ENCODE results near the gene MRO.

MRO gene

DNA sequence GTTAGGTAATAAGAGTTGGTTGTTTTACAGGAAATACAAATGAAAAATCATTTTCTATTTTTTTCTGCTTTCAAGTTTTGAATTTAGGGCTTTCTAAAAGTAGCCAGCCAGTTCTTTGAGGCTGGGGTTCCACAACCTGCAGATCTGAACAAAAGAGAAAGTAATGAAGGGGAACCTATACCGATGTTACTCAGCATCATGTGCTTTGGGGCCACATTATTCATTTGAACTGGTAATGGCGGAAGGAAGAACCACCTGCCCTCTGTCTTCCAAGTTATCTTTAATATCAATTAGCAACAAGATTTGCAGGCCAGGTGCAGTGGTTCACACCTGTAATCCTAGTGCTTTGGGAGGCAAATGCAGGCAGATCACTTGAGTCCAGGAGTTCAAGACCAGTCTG is 12.9 kb upstream of the MRO start:
- DNase-seq = no peak

DNA sequence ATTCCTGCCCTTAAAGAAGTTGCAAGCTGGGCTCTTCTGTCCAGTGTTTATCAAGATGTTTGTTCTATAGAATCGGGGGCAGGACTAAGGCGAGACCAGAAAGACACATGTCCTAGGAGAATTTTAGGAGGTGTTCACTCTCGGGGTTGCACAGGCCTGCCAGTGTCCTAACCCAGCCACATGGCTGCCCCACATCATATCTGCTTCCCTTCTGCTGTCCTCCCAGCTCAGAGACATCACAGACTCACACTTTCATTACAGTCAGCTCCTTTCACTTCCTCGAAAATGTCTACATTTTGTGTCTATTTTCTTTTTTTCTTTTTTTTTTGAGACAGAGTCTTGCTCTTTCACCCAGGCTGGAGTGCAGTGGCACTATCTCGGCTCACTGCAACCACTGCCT is 10.7 kb upstream of the MRO start:
- no peak for DNase-seq

DNA sequence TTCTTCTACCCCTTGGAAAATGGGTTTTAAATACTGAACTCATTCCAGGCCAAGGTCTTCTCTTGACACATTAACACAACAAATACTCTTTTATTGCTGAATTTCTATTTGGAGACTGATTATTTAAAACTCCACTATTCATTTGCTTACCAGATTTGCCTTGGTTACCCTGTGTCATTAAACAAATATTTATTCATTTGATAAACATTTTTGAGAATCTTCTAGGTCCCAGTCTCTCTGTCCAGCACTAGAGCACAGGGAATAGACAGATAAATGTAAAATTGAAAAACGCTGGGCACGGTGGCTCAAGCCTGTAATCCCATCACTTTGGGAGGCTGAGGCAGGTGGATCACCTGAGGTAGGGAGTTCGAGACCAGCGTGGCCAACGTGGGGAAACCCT is 9.8 kb upstream of the MRO start:
- DNase-seq = no peak

DNA sequence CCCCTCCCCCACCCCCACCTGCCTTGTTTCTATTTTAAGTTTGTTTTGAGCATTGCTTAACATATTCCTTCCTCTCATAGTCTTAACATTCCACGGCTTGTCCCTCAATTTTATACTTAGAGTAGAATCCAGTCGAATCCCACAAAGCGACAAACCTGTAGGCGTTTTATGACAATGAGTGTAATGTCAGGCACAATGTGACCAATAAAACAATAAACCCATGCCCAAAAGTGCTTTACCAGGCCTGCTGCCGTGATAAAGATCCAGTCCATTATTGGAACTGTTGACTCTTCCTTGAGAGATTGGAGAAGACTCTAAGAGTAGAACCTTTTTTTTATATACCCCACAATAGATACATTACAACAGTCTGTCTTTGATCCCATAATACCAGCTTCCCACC is 6.2 kb upstream of the MRO start:
- DNase-seq = no peak

DNA sequence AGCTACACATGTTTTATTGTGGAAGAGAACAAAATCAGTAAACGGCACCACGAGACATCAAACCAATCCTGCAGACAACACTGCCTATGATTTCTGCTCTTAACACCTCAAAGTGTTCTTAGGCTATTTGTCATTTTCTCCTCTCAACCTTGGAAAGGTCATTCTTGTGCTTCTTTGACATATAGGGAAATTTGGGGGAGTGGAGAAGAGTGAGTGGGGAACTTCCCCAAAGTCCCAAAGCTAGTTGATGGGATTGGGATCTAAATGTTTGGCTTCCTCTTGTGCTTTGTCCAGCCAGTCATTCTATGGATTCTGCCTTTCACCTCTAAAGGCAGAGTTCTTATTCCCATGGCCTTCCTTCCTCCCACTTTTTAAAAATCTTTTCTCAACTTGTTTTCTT is 5.8 kb upstream of the MRO start:
- no peak for DNase-seq

DNA sequence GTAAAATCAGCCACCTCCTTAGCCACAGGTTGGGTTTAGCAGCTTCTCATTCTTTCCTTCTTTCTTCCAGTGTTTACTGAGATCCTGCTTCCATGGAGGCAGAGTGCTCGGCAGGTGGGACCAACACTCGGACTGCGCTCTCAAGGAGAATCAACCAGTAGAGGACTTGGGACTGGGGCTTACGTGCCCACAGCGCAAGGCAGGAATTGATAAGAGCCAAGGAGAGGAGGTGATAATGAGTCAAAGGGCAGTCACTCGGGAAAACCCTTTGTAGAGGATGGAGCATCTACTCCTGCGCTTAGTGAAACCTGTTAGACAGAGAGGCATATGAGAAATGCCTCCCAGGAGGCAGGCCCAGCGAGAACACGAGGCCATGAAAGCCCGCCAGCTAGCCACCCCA is 2.9 kb upstream of the MRO start:
- DNase-seq = no peak

DNA sequence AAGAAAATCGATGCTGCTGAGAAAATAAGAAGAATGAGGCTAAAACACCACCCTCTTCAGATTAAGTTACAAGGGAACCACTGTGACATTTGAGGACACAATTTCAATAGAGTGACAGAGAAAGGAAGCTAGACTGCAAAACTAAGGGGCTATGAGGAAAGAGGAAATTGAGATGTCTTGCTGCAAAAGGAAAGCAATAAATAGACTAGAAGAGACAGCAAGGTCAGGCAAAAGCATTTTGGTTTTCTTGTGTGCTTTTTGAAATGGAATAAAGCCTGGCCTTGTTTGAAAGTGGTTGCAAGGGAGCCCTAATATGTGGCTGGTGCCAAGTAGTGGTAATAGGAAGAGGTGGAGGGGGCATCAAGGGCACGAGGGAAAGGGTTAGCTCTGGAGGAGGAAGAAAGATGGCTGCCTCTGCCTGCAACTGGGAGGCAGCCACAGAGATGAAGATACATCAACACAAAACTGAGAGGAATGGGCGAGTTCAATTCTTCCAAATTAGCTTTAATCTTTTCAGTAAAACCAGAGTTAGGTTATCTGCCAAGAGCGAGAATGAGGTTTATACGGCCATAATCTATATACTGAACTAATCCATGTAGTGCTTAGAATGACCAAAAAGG is 1.2 kb upstream of the MRO start:
- no peak for DNase-seq

DNA sequence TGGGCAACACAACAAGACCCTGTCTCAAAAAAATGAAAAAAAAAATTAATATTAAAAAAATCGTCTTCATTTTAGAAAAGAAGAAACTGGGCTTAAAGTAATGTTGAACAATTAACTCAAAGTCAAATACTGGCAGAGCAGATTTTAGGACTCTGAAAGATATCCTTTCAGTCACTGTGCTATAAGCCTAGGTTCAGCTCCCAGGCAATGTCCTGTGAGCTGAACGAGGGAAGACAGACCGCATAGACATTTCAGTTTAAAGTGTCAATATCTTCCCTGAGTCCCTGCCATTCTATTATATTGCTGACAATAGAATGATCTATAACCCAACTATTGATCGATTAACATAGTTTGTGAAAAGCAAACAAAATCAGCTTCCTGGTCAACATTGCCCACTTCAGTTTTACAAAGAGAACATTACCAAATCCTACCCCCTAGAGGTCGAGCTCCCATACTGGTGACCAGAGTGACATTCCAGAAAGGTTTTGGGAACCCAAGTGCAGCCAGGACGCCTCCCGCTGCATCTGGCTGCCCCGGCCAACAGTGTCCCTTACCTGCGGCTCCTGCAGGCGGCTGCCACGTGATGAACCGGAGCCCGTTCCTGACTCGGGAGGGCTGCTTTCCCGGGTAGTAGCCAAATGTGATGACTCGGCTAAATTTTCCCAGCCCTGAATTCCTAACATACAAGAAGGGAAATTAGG is 639 bp downstream of the MRO start:
- DNase-seq = no peak

DNA sequence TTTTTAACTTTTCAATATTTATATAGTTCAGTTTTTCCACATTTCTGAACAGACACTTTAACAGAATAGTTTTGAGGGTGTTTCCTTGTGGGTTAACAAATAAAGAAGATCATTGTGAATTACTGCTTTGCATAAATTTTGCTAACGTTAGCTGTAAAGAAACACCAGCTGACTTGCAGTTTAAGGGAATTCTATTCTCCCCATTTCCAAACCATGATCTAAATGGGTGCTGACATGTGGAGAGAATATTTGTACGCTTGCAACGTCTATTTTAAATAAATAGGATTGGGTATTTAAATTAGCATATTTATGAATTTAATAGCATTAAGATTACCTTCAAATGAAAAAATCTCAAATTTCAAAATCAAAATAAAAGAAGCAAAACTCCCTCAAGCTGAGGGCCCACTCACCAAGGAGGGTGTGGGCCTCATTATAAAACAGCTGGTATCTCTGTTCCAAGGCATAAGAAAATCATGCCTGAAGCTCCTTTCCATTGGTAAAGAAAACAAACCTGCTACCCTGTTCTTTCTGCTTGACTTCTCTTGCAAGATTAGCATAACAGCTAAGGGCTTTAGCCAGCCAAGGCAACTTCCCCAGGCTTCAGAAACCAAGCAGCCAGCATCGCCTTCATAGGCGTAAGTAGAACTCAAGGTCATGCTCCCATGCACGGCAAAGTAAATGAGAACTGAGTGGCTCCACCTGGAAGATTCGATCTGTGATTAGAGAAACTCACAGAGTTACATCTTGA is 3.2 kb downstream of the MRO start:
- no peak for DNase-seq

DNA sequence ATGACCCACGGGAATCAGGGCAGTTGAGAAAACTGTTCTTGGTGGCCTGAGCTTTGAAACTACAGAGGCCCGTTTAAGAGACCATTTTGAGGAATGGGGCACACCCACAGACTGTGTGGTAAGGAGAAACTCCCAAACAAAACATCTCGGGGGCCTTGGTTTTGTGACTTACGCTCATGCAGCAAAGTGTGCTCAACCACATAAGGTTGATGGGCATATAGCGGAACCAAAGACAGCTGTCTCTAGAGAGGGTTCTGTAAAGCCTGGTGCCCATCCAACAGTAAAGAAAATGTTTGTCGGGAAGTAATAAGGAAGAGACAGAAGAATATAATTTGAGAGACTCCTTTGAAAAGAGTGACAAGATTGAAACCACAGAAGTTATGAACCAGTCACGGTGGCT is 5.4 kb downstream of the MRO start:
- no peak for DNase-seq

DNA sequence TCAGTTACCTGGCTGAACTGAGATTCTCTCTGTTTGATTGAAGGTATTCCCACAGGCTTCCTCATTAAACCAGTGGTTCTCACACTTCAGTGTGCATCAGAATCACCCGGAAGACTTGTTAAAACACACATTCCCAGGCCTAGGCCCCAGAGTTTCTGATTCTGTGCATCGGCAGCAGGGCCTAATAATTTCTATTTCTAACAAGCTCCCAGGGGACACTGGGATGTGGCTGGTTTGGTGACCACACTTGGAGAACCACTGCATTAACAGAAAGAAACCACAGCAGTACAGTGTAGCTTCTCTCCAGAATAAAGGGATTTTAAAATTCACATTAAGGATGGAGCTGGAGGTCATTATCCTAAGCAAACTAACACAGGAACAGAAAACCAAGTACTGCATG is 6.5 kb downstream of the MRO start:
- DNase-seq = no peak

DNA sequence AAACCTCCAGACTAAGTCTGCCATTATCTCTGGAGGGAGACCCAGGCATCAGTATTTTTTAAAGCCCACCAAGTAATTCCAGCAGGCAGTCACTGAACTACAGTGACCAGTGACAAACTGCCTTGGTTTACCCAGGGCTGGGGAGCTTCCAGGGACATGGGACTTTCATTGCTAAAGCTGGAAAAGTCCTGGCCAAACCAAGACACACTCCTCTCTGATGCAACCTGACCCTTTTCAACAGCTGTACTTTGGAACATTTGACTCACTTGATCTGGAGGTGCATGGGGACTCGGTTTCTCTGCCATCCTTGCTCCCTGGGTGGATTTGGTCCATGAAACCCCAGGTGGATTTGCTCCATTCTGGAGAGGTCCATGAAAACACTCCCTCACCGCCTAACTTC is 7.0 kb downstream of the MRO start:
- DNase-seq = no peak

DNA sequence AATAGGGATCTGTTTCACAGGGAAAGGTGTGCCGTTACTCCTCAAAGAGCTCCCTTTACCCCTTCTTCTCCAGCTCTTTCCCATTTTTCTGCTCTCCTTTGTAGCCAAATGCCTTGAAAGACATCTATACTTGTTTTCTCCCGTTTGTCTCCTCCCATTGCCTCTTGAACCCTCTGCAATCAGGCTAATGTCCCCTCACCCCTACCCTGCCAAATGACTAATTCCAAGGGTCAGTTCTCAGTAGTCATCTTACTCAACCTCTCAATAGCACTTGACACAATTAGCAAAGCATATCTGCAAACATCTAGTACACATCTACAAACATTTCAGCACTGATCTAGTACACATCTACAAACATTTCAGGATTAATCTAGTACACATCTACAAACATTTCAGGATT is 12.6 kb downstream of the MRO start:
- DNase-seq = no peak

DNA sequence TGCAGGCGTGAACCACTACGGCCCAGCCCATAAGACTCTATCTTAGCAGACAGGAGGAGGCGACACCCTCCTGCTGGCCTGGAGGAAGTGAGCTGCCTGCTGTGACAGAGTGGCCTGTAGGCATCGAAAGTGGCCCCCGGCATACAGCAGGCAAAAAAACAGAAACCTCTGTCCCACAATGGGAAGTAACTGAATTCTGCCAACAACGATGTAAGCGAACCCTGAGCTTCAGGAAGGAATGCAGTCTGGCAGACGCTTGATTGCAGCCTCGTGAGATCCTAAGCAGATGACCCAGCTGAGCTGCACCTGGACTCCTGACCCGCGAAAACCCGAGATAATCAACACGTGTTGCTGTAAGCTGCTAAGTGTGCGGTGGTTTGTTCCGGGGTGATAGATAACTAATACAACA is 13.6 kb downstream of the MRO start:
- no peak for DNase-seq

DNA sequence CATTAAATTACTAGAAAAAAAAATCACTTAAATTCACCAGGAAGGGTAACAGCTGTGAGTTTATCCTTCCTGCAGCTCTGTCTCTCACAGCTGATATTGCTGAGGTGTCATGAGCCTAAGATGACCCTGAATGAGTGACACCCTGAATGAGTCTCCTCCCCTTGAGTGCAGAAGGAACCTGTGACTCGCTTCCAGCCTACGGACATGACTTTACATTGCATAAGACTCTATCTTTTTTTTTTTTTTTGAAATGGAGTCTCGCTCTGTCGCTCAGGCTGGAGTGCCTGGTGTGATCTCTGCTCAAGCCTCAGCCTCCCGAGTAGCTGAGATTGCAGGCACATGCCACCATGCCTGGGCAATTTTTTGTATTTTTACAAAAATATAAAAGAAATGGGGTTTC is 14.1 kb downstream of the MRO start:
- no peak for DNase-seq

DNA sequence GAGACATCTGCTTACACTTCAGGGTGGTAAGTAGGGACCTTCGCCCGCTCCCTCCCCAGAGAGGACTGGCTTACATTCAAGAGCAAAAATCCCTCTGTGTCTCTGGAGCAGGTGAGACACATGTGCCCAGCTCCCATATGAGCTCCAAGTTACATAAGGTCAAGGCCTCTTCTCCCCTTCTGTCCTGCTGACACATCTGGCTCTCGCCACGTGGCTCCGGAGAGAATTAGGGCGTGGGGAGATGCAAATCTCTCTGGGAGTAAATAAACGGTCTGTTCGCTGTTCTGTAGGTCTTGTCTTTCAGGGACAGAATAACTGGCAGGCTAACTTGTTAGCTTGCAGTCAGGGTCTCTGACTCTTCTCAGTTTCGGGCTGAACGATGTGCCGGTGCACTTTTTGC is 16.2 kb downstream of the MRO start:
- DNase-seq = no peak

DNA sequence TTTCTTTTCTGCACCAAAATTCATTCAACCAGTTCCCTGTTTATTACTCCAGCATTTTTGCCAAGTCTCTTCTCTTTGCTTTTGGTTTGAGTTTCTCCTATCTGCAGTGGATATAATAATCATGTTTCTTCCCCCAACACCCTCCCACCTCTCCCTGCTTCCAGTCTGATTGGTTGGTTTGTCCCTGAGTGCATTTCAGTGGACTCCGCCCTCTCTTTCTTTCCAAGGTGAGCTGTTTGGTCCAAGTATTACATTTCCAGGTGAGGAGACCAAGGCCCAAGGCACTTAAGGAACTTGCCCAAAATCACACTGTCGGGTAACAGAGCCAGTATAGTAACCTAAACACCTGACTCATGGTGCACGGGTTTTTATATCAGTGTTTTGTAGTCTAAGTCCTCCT is 17.7 kb downstream of the MRO start:
- DNase-seq = no peak

DNA sequence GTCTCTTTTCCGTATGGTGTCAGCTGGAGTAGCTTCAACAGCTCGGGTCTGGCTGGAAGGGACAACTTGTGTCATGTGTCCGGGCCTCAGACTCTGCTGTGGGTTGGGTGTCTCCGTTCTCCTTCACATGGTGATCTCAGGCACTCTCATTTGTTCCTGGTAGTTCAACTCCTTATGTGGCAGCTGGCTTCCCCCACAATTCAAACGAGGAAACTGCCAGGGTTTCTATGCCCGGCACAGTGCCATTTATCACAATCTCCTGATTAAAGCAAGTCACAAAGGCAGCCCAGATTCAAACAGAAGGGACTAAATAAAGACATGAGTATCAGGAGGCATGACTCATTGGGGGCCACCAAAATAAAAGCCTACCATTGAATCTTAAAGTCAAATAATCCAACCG is 22.7 kb downstream of the MRO start:
- no peak for DNase-seq

DNA sequence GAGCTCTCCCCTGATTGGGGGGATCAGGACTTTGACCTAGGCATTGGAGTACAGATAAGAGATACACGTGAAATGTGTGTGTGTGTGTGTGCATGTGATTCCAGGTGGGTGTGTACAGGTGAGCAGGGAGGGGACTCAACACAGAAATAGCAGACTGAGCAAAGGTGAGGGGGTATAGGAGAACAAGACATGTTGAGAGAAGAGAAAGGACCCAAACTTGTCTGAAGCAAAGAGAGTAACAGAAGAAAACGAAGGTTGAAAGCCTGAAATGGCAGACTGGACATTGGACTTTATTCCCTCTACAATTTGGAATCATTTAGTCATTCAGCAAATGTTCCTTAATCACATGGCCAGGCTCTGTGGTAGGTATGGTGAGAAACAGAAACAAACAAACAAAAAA is 23.3 kb downstream of the MRO start:
- DNase-seq = no peak

DNA sequence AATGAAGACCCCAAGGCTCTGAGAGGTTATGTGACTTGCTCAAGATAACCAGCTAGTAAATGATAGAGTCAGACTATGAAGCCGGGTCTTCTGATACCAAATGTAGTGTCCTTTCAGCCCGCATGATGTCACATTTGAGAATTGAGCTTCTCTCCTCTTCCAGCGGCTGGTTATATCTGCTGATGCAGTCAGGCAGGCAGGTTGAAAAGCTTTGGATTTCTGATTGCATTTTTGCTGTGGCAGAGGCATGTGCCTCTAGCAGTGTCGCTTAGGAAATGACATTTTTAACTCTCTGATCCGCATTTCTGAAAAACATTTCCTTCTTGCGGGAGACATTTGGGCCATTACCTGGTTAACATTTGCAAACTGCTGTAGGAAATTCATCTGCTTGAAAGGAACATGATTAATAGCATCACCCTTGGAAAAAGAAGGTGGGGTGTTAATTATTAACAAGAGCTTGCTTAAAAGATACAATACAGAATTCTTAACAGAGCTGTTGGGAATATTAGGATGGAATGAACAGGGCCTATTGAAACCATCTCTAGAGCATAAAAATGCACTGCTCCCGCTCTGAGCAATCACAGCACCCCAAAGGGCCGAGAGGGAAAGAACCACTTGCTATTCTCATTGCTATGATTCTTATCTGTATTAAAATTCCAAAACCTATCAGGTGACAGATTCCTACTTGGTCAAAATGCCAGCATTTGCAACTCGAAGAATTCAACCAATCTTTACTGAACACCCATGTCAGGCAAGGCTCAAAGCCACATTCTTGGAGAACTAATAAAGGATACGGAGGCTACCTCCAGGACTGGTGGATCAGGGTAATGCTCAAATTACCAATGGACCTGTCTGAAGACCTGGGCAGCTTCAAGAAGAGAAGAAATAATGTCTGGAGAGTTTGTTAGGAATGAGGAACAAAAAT is 25.9 kb downstream of the MRO start:
- no peak for DNase-seq

DNA sequence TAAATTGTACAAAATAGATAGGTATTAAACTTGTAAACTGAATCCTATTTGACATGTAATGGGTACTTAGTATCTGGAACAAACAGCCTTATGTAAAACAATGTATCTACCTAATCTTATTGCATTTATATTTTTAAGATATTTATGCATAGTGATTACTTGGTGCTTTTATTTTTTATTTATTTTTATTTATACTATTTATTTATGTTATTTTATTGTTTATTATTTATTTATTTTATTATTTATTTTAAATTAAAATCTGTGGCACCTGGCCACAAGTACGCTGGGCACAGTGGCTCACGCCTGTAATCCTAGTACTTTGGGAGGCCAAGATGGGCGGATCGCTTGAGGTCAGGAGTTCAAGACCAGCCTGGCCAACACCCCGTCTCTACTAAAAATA is 26.9 kb downstream of the MRO start:
- no peak for DNase-seq

DNA sequence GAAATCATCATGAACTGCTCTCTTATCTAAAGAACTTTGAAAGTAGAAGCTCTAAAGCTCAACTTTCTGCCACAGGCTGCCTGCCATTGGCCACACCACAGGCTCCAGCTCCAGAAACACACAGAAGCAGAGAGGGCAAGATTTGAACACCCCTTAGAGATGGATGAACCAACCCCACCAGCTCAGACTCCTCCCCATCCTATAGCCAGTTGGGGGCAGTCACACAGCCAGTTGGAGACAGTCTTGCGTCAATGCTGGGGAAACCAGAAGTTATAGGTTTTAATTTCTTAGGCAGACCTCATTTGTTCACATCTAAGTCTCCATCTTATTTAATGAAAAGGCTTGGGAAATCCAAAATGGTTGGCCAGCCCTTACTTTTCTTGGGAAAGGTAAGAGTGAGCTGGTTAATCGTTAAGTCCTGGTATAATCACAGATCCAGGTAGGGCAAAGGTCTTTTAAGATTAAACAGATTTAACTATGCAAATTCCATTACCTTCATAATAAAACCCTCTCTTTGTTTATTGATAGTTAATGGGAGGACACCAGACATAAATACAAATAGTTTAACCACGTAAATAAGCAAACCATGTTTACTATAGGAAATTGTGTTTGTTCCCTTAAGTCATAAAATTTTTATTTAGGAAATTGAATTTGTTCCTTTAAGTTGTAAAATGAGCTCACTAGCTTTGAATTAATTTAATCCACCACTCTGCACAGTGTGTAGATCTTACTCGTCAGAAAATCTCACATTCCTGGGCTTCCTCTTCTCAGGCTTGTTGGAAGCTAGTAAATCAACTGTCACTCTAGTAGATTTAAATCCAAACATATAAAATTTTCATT is 28.0 kb downstream of the MRO start:
- no peak for DNase-seq

All from central memory CD4-positive, alpha-beta T cell (primary cell).